BE2C (cell line): ENCODE data around the gene ANXA3.
"Not testable (repeated sequence)": the region's sequence is repeated elsewhere in the genome, so short reads cannot be mapped to it uniquely, and the experiment has no call there.

Experiments
- DNase-seq: peaks from one replicate; pipeline ENCODE4 v3.0.0-alpha.2; 2020
- H3K27me3 ChIP-seq: fragments of 250-450 bp; sonication (Bioruptor Pico); 2 replicates; pipeline ENCODE4 v1.5.1; 2020; ENCODE audit warnings: mild to moderate bottlenecking
- H3K36me3 ChIP-seq: fragments of 250-450 bp; sonication (Bioruptor Pico); 2 replicates; pipeline ENCODE4 v1.5.1; 2020; ENCODE audit warnings: mild to moderate bottlenecking
- H3K4me1 ChIP-seq: fragments of 250-450 bp; sonication (Bioruptor Pico); 2 replicates; pipeline ENCODE4 v1.5.1; 2020
- H3K4me3 ChIP-seq: 2 replicates; pipeline ENCODE4 v1.5.1; 2011; ENCODE audit warnings: low read depth, low read length
- H3K9me3 ChIP-seq: fragments of 250-450 bp; sonication (Bioruptor Pico); 2 replicates; pipeline ENCODE4 v1.5.1; 2020
- TF ChIP-seq, protein P1 (sequence below): IDR thresholded peaks from 2 replicates; pipeline ENCODE4 v1.5.1; 2012; ENCODE audit warnings: mild to moderate bottlenecking, low read depth, low read length

The ANXA3 gene

GRCh38 chr4:78592088-78592783, 40.7 kb downstream of the ANXA3 start:
- TF ChIP-seq, protein P1, sequence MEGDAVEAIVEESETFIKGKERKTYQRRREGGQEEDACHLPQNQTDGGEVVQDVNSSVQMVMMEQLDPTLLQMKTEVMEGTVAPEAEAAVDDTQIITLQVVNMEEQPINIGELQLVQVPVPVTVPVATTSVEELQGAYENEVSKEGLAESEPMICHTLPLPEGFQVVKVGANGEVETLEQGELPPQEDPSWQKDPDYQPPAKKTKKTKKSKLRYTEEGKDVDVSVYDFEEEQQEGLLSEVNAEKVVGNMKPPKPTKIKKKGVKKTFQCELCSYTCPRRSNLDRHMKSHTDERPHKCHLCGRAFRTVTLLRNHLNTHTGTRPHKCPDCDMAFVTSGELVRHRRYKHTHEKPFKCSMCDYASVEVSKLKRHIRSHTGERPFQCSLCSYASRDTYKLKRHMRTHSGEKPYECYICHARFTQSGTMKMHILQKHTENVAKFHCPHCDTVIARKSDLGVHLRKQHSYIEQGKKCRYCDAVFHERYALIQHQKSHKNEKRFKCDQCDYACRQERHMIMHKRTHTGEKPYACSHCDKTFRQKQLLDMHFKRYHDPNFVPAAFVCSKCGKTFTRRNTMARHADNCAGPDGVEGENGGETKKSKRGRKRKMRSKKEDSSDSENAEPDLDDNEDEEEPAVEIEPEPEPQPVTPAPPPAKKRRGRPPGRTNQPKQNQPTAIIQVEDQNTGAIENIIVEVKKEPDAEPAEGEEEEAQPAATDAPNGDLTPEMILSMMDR: peak; percentile 66
- no peaks in the 10 kb centered on the region for H3K27me3 ChIP-seq
- DNase-seq: peak; percentile 37
- H3K4me3 ChIP-seq: no peak overlapping the region
- H3K36me3 ChIP-seq: no peaks in the 10 kb centered on the region
- no peaks in the 10 kb centered on the region for H3K9me3 ChIP-seq
- no peaks in the 10 kb centered on the region for H3K4me1 ChIP-seq

GRCh38 chr4:78596111-78596742, 44.7 kb downstream of the ANXA3 start:
- TF ChIP-seq, protein P1: no peak
- DNase-seq: no peak
- H3K4me1 ChIP-seq: peaks cover 8% of the 10 kb centered on the region
- H3K27me3 ChIP-seq: no peaks in the 10 kb centered on the region
- H3K9me3 ChIP-seq: no peaks in the 10 kb centered on the region
- no peak overlapping the region for H3K4me3 ChIP-seq
- H3K36me3 ChIP-seq: no peaks in the 10 kb centered on the region

GRCh38 chr4:78598431-78598830, 46.9 kb downstream of the ANXA3 start:
- not testable (repeated sequence) for DNase-seq, H3K27me3 ChIP-seq, H3K36me3 ChIP-seq, H3K9me3 ChIP-seq, H3K4me3 ChIP-seq
- peaks cover 11% of the 10 kb centered on the region for H3K4me1 ChIP-seq

GRCh38 chr4:78599147-78599546, 47.6 kb downstream of the ANXA3 start:
- no peak overlapping the region for H3K4me3 ChIP-seq
- H3K36me3 ChIP-seq: no peaks in the 10 kb centered on the region
- peaks cover 11% of the 10 kb centered on the region for H3K4me1 ChIP-seq
- H3K27me3 ChIP-seq: no peaks in the 10 kb centered on the region
- H3K9me3 ChIP-seq: no peaks in the 10 kb centered on the region
- DNase-seq: no peak
- TF ChIP-seq, protein P1: no peak

- Histone ChIP-seq H3K9me3 (no peaks in the 10 kb centered on the region), H3K36me3 (no peaks in the 10 kb centered on the region), H3K4me1 (peaks cover 11% of the 10 kb centered on the region), H3K4me3 (no peak overlapping the region), H3K27me3 (no peaks in the 10 kb centered on the region)
- TF ChIP-seq, protein P1: no peak
- no peak for DNase-seq
Measured at GRCh38 chr4:78599931-78600375, 48.4 kb downstream of the ANXA3 start.

- peaks cover 11% of the 10 kb centered on the region for H3K4me1 ChIP-seq
- peak; percentile 32 for DNase-seq
- TF ChIP-seq, protein P1: no peak
- no peak overlapping the region for H3K4me3 ChIP-seq
- no peaks in the 10 kb centered on the region for H3K36me3 ChIP-seq
- no peaks in the 10 kb centered on the region for H3K27me3 ChIP-seq
- no peaks in the 10 kb centered on the region for H3K9me3 ChIP-seq
Measured at GRCh38 chr4:78601013-78601412, 49.4 kb downstream of the ANXA3 start.
